HG03139 (cell line): ENCODE data around the gene CNTFR.

Source experiments
- ATAC-seq: cut with Tn5 transposase; IDR thresholded peaks from one replicate; pipeline ENCODE4 v1.9.1; 2021; ENCODE audit not compliant: unreplicated experiment

Gene CNTFR

DNA sequence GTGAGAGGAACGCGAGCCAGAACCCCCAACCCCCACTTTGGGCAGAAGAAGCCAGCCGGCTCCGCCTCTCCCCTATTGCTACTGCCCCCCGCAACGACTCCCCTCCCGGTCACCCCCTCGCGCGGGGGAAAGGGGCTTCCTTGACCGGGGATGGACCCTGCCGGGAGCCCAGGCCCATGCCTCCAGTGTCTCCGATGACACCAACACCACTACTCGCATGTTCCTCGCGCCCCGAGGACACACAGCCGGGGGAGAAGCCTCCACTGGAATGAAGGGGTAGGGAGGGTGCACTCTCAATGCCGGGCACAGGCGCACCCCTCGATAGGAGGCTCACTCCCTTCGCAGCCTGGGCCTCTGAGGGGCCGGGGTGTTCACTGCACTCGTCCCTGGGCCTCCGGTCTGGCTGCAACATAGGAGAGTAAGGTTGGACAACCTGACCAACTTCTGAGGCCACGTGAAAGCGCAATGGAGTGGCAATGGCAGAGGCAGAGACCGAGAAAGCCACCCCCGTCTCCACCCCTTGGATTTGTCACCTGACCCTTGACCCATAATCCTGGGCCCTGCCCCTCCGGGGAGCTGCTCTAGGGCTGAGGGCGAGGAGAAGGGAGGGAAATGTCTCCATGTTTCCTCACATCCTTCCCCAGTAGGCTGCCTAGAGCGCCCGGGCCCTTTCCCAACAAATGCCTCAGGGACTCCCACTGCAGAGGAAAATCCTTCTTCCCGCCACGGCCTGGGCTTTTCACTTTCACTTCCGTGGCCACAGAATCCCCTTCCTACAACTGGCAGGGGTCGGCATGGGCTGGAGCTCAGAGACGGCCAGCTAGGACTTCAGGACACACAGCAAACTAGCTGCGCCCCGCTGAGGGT, 1.1 kb upstream of the CNTFR start:
- ATAC-seq, result no peak

DNA sequence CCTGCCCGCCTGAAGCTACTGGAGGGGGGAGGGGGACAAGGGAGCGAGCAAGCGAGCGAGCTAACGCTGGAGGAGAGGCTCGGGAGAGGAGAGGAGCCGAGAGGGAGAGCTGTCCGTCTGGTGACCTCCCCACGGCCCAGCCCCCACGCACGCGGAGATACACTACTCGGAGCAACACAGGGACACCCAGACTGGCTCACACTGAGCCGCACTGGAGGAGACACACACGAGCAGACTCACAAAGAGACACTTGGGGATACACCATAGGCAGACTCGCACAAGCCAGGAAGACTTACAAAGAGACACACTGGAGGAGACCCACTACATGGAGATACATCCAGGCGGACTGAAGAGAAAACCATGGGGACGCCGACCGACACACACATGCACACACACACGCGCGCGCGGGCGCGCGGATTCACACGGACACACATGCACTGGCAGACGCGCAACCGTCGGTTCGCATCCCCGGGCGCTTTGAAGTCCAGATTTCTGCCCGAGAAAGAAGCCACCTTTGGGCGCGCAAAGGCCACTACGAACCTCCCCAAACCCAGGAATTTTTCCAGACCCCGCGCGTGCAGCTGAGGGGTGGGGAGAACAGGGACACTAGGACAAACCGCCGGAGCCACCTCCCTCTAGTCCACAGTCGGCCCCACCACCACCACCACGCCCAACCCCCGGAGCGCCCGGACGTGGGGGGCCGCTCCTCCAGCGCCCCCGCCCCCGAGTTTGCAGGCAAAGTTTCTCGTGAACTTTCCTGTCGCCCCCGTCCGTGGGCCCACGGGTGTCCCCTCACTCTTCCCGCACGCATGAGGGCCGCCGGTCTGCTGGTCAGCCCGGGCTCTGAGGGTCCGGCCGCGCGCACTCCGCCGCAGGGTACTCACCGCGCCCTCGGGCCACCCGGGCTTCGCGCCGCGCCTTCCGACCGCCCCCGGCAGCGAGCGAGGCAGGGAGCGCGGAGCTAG, 571 bp downstream of the CNTFR start:
- ATAC-seq, result no peak

DNA sequence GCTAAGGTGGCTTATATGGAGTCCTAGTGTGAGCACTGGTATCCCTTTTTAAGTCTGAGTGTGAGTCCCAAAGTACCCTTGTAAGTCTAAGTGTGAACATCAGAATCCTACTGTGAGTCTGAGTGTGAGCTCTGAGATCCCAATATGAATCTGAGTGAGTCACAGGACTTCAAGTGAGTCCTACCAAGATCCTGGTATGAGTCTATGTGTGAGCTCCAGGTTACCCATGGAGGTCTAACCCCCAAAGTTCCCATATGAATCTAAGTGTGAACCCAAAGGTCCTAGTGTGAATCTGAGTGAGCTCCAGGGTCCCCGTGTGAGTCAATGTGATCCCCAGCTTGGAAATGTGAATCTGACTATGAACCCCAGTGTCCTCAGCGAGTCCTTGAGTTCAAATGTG, 2.3 kb downstream of the CNTFR start:
- no peak for ATAC-seq

DNA sequence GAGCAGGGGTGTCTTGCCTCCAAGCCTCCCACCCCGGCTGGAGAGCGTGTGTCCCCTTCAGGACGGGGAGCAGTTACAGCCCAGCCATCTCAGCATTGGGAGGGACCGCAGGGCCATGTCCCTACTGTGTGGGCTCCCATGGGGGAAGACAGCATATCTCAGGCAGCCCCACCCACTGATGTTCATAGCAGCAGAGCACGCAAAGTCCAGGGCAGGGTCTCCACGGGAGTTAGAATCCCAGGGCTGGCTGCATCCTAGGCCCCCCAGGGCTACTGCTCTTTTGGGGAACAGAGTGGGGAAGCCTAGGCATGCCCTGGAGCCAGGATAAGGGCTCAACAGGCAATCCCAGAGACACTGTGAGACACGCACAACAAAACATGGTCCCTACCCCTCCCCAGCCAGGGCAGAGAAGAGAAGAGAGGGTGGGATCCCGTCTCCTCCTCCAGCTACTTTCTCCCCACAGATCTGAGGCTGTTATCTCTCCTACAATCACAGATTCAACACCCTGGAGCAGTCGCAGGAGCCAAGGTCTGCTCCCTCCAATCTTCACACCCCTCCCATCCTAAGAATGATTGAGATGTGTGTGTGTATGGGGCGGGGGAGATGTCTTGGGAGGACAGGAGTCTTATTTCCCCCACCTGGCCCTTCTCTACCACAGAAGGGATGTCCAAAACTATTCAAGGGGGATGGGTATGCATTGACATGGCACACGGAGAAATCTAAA, 3.4 kb downstream of the CNTFR start:
- no peak for ATAC-seq

DNA sequence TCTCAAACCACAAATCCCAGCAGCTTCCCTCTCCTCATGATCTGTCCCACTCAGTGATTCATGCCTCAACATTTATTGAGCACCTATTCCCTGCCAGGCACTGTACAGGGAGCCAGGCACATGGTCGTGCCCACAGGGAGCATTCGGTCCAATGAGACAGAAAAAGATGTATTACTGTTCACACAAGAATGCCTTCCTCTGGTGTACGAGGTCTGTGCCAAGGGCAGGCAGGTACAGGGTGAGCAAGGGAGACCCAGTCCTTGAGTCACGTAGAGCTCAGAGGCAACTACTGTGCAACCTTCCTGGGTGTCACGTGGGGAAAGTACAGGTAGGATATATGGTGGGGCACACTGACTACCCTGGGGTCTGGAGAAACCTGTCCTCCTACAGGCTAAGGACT, 4.6 kb downstream of the CNTFR start:
- ATAC-seq, result no peak

DNA sequence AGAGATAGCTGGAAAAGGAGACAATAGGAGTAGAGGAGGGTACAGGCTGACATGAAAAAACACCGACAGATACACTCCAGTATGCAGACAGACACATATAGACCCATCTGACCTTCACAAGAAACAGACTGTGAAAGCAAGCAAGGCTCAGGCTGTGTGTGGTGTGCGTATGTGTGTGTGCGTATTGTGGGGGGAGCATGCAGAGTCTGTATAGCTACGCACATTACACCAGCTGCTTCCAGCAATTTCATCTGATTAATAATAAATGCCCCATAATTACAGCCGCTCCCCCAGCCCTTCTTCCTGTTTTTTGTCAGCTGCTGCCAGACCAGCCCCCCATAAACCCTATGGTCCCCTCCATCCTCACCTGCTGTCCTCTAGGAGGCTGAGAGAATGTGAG, 6.7 kb downstream of the CNTFR start:
- ATAC-seq, result no peak

DNA sequence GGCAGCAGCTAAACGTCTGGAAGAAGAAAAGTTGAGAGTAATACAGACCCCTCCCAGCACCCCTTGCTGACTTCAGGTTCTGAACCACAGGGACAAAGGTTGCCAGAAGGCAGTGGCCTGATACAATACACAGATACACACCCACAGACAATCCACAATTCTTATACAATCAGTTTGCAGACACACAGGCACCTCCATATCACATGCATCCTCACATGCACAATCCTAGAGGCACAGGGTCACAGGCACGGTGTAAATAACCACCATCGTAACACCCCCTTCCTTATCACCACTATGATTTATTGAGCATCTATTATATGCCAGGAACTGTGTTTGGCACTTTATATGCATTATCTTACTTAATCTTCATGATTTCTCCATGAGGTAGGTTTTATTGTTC, 8.2 kb downstream of the CNTFR start:
- no peak for ATAC-seq

DNA sequence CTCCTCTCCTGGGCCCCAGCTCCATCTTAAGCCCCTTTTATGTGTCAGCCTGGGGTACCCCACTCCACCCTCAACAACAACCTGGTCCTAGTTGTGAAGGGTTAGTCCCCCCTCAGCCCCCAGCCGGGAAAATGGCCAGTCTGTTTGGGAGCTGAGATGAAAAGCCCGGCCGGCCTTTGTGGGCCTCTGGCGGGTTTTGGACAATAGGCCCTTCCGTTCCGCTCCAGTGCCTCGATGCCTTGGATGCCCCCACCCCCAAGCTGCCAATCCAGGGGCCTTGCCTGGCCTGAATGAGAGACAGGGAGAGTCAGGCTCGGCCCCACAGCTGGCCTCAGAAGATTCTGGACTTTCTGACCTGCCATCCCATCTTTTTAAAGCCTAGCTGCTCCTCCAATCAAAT, 9.2 kb downstream of the CNTFR start:
- no peak for ATAC-seq

DNA sequence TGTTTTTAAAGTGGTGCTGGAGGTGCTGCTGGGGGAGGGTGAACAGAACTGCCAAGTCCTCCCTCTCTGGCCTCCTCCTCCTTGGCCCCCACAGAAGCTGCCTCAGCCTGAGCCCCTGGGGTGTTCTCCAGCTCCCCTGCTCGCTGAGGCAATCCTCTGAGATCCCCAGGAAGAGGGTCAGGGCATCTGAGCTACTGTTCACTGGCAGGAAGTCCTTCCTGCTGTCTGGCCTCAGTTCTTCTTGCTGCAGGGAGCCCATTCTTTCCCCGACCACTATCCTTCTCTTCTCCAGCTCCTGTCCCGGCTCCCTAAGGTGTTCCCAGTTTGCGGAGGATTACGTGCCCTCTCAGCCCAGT, 9.7 kb downstream of the CNTFR start:
- ATAC-seq, result no peak

DNA sequence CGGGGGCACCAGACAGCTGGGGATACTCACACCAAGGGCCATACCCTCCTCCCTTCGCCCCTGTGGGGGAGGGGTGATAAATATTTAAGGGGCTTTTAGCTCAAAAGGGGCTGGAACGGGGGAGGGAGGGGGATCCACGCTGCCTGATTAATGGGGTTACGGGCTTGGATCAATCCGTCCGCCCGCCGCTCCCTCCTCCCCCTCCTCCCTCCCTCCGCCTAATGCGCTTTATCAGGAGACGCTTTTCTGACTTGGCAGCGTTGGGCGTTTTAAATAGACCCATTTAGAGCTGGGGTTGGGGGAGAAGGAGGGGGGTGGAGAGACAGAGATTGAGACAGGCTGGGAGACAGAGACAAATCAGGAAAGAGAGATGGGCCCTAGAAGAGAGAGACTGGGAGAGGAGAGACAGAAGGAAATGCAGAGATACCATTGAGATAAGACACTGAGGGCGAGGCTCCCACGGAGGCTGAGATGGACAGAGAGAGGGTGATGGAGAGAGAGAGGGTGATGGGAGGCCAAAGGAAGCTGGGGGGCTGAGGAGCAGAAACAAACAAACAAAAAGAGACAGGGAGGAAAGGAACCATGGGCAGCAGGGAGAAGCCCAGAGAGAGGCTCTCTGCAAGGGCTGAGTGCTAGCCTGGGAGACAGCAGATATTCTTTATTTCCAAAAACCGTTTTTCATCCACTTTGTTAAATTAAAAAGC, 10.3 kb downstream of the CNTFR start:
- no peak for ATAC-seq

DNA sequence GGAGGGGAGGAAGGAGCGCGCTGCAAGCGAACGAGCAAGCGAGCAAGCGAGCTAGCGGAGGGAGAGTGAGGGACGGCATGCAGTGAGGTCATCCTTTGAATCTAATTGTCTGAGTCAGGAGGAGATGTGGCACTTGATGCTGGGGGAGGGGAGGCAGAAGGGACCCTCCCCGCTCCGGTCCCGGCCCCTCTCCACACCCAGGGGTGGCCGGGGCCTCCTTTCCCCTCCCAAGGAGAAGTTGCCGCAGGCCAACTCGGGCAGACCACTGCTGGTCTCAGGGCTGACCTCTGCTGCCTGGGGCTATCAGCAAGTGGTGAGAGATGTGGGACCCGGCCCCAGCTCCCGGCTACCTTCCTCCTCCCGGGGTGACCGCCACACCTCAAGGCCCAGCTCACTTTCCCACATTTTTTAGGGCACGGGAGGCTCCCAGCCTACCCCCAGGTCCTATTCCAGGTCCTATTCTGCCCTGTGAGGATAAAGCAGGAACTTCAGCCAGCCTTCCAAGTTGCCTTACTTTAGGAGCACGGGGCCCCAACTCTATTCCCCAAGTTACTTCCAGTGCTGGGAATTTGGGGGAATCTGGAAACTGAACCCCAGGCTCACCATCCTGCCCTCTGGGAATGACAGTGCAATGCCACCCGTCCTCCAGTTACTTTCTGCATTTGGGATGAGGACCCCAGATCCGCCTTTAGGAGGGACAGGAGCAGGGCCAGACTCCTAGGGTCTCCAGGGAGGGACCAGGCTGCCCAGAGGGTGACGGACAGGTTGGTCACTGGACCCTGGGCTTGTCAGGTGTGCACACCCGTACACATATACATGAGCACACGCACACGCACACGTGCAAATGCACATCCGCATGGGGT, 11.1 kb downstream of the CNTFR start:
- ATAC-seq, result no peak

DNA sequence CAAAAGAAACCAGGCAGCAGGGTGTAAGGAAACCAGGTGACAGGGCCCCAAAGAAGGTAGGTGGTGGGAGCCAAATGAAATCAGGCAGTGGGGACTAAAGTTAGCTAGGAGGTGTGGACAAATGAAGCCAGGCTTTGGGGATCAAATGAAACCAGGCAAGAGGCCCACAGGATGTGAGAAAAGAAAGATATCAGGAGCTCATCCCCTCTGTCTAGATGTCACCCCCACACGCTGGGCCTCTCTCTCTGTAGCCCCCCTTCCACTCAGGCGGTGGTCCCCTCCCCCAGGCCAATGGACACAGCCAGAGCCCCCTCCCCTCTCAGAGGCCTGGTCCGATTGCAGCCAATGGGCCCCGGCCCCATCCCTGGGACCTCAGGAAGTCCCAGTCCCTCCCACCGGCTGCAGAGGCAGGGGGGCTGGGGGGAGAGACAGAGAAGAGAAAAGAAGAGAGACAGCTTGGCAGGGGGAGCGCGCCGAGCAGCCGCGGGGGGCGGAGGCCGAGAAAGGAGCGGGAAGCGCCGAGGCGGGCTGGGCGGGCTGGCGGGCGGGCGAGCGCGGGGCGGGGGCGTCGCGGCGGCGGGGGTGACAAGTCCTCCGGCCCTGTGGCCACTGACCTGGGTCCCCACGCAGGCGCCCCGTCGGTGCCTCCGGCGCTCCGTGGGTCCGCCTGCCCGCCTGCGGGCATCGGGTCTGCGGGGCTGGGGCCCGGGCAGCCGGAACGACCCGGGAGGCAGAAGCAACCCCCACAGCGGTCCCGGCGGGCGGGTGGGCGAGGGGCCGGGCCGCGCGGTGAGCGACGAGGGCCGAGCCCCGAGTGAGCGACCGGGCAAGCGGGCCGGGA, 11.9 kb downstream of the CNTFR start:
- ATAC-seq, result no peak

DNA sequence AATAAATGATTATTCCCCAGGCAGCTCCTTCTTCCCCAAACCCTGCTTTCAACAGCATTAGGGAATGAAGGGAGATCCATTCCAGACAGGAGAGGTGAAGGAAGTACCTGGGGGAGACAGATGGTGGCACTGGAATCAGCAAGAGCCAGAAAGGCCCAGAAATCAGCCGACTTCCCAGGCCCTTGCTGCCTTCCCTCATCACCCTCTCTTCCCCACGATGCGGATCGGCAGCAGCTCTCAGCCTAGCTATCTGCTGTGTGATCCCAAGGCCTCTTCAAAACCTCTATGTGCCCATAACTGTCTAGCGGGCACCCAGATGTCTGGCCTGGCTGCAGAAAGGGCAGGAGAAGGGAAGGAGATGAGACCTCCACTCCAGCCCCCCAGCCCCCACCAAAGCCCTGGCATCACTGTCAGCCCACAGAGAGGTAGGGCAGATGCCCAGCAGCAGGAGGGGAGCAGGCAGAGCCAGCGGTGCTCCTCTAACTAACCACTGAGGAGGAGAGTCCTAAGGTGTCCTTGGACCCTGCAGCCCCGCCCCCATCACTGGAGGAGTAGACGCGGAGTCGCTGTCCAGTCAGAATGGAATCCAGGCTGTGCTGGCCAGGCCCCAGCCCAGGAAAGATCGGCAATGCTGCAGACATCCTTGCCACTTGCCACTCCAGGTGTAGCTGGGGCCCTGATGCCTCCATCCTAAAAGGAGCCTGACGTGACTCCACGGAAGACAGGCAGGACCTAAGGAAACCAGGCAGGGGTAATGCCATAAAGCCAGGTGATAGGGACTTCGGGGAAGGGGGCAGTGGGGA, 12.7 kb downstream of the CNTFR start:
- no peak for ATAC-seq

DNA sequence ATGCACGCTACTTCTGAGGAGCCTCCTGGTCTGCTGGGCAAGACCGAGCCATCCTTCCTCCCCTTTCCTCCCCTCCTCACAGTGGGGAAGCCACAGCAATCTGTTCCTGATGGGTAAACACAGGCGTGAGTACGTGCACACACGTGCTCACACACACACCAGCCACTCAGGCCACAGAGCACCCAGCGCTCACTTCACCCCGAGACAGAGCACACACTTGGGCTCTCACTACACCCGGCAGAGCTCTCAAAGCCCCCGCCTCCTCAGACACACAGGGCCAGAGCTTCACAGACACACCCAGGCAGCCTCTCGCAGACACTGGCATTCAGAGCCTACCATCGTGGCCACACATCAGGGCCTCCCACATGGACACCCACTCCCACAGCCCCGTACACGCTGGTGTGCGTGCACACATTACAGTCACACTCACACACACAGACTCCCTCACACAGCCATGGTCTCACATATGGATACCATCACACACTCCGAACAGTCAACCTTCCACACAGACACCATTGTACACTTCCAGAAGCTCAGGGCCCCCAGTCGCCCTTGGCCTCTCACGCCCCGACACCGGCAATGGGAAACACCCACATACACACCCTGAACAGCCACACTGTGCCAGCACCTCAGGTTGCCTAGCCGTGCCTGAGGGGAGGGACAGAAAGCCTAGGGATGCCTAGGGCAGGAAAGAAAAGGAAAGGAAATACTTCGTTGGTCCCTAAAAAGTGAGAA, 13.5 kb downstream of the CNTFR start:
- ATAC-seq, result no peak

DNA sequence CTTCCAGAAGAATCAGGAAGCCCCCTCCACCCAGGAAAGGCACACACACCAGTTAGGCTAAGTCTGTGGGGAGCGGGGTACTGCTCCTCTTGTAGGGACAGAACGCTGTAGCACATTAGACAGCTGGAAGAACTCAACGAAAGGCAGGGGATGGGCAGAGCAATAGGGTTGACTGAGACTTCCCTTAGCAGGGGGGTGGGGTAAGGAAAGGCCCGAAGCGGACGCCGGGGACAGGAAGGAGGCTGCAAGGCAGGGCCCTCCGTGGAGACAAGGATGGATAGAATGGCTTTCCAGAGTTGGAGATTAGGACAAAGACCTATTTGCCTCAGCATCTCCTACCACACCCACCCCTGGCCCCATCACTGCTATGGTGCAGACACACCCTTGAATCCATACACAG, 14.3 kb downstream of the CNTFR start:
- ATAC-seq, result no peak

DNA sequence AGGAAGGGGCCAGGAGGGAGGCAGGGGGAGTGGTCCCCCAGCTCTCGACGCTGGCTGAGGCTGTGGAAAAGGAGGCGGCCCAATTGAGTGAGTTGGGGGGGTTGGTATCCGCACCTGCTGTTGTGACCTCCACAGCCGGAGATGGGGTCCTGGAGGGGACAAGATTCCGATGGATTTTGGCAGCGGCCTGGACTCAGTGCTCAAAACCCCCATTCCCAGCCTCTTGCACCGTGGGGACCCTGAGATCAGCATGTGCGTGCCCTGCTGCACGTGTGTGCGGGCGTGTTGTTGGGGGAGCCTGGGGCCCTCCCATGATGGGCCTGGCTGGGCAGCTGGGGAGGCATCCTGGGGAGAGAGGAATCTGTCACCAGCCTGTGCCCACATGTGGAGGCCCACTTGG, 15.0 kb downstream of the CNTFR start:
- no peak for ATAC-seq

DNA sequence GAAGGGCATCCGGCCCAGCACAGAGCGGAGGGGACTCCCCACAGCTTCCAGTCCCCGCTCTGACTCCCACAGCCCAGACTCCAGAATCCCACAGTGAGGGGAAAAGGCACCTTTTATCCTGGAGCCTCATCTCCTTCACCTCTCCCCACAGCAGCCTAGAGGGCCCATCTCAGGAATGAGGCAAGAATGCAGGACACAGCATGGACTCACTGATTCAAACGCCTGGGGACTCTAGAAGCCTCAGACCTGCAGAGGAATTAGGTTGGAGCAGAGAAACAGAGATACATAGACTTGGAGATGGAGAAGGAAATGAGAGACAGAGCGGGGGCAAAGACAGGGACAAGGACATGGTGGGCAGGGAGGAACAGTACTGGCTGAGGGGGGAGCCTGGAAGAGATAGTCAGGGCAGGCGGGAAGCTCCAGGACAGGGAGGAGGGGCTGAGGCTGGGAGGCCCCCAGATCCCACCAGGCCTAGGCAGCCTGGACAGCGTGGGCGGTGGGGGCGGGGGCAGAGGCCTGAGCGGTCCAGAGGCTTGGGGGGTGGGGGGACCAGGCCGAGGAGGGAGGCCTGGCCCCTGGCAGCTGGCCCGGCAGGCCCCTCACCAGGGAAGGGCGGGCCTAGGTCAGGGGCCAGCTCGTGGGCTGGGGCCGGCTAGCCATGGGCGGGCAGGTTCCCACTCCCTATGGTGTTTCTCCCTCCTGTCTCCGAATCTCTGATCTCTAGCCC, 15.8 kb downstream of the CNTFR start:
- ATAC-seq, result no peak
